Subcutaneous adipose tissue (tissue), 4 donors: ENCODE measurements around the gene TEX11. TPM values are rescaled to one million over a fixed set of nuclear protein-coding genes. Genes with fewer than 3 reads are reported as not detected.

ENCODE experiments used
- small RNA-seq: library from RNA; depleted of rRNA; stranded (forward); fragments of <200 nt; gene quantifications from one replicate; pipeline ENCODE3, GENCODE V24; 2016
- total RNA-seq, 4 donors: library from RNA; depleted of rRNA; stranded (reverse); fragments of >200 nt; gene quantifications; one replicate each; pipeline ENCODE4 v1.1.0, GENCODE V29; 2016
- TF ChIP-seq, protein P1 (sequence below): fragments of 450-650 bp; IDR thresholded peaks from one replicate; pipeline ENCODE4 v1.5.1; 2016; ENCODE audit warnings: low read depth, mild to moderate bottlenecking, control low read depth, antibody characterized with exemption, moderate library complexity

The TEX11 gene
- total RNA-seq, 4 donors from 2014 or later: not detected

DNA sequence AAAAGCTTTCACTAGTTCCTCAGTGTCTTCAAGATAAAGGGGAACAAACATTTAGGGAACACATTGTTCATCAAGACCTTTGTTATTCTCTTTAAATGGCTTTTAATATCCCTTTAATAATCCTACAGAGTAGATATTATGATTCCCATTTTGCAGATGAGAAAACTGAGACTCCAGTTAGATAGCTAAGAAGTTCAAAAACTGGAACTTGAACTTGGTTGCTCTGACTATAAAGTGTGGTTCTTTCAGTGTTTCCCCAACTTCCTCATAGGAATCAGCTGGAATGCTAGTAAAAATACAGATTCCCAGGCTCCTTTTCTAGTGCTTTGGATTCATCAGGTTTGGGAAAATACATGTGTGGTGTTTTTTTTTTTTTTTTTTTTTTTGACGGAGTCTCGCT, 426.2 kb downstream of the TEX11 start:
- TF ChIP-seq, protein P1, sequence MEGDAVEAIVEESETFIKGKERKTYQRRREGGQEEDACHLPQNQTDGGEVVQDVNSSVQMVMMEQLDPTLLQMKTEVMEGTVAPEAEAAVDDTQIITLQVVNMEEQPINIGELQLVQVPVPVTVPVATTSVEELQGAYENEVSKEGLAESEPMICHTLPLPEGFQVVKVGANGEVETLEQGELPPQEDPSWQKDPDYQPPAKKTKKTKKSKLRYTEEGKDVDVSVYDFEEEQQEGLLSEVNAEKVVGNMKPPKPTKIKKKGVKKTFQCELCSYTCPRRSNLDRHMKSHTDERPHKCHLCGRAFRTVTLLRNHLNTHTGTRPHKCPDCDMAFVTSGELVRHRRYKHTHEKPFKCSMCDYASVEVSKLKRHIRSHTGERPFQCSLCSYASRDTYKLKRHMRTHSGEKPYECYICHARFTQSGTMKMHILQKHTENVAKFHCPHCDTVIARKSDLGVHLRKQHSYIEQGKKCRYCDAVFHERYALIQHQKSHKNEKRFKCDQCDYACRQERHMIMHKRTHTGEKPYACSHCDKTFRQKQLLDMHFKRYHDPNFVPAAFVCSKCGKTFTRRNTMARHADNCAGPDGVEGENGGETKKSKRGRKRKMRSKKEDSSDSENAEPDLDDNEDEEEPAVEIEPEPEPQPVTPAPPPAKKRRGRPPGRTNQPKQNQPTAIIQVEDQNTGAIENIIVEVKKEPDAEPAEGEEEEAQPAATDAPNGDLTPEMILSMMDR: no peak

DNA sequence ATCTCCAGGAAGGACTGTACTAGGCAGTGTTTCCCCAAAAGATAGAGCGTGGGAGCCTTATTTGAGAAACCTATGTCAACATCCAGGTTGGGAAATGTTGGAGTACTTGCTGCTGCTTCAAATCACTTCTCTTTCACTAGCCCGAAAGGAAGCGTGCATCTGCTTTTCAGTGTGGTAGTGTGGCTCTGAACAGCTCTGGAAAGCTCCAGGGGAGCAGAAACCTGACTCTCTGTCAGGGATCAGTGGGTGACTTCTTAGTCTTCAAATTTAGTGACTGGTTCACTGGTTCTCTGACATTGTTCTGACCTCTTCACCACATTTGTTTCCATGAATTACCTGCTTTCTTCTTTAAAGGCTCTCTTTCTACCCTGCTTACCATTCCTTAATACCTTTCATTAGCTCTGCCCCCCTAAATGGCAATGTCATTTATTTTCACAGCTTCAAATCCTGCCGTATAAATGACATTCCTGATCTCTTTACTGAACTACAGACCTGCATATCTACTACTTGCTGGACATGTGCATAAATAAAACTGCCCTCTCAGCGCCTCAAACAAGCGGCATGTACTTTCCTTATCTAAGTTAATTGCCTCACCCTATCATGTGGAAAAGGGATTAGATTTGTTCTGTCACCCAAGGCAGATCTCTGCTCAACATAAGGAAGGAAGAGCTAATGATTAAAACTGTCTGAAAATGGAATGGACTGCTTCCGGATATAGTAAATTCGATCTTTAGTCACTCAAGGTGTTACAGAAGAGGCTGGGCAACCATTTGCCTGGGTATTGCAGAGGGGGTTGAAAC, 426.8 kb downstream of the TEX11 start:
- TF ChIP-seq, protein P1: no peak

DNA sequence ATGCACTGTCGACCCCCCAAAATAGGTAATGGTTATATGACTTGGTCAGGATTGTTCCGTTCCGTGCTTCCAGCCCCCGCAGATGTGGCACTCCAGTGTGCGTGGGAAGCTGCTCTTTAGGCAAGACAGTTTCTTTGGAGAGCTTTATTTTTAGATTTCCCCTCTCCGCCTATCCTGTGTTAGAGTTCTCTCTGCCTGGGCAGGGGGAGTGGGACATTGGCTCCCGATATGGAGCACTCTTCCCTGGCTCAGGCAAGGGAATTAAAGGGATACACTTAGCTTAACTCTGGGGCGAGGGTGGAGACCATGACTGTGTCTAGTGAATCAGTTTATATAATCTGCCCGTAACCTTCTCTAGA, 427.9 kb downstream of the TEX11 start:
- TF ChIP-seq, protein P1: no peak

DNA sequence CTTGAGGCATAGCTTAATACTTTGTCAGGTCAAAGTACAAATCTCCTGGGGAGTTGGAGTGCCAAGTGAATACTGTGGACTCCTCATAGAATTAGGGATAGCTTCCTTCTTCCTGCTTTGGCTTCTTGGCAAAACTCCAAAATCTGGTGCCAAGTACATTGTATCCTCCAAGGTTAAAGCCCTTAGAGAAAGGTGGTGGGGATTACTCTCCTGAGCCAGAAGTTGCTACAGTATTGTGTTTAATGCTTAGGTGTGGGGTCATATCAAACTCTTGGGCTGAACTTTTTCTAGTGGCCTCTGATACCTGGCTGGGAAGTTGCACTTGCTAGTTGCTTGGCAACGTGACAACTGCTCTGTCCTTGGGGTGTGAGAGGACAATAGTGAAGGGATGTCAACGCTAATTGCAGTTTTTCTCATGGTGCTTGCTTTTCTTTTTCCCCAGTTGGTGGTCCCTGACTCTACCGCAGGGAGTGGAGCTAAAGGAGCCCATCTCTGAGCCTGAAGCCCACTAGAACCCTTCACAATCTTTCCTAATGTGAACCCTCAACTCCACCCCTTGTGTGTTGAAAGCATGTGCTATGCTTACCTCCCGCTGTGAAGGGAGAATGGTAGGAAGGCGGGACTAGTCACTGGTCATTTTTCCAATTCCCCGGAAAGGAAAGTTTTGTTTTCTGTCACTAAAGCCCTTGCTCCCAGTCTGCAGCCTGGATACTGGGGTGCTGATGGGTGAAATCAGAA, 428.4 kb downstream of the TEX11 start:
- TF ChIP-seq, protein P1: no peak

DNA sequence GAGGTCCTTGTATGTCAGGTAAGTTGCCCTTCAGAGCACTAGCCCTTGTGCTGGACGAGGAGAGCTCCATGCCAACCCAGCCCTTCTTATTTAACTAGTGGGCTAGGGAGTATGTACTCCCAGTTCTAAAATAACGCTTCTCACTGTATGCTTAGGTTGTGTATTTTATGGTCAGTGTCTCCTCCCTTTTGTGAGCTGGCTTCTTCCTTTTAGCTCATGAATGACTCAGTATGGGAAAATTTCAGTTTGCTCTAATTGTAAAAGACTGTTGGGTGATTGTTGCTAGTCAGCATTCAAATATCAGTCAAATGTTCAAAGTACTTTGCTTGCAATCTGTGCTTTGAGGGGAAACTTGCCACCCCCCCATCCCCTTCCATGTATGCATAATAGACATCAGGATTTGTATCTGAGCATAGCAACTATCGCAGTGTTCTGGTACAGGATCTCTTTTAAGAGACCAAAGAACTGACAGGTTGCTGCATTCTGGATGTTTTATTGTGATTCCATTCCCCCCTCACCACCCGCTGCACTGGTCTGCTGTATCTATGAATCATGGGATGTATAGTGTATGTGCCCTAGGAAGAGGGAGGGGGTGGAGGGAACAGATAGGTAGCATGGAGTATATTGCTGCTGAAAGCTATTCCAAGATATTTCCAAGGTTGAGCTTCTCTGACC, 429.1 kb downstream of the TEX11 start:
- TF ChIP-seq, protein P1: no peak

Small RNA genes within 50 kb of the gene (small RNA-seq; reads per million reads assigned to genes)
- gene SNORD3E: not detected

Other genes starting within 250 kb of the TEX11 start
- gene SLC7A3, start 22.4 kb upstream of the TEX11 start, total RNA-seq: not detected
- 10 to 100 TPM; 27.3 to 35.0 (median 31.4) TPM for gene SNX12, start 159.6 kb upstream of the TEX11 start, total RNA-seq
- 10 to 100 TPM; 16.7 to 32.0 (median 20.5) TPM for gene FOXO4, start 187.1 kb upstream of the TEX11 start, total RNA-seq
- gene CXorf65, start 198.0 kb upstream of the TEX11 start, total RNA-seq: not detected
- gene IL2RG, start 202.9 kb upstream of the TEX11 start, total RNA-seq: 10 to 100 TPM in 1 of 4 donors, 1 to 10 TPM in 3; 5.4 to 40.3 (median 8.5) TPM
- 10 to 100 TPM; 30.2 to 51.6 (median 43.9) TPM for gene MED12, start 209.9 kb upstream of the TEX11 start, total RNA-seq
- gene NLGN3, start 236.1 kb upstream of the TEX11 start, total RNA-seq: under 1 TPM in 3 of 4 donors, not detected in 1; 0.17 to 0.57 (median 0.22) TPM